ENCODE results near the gene TRMT6.

DNA sequence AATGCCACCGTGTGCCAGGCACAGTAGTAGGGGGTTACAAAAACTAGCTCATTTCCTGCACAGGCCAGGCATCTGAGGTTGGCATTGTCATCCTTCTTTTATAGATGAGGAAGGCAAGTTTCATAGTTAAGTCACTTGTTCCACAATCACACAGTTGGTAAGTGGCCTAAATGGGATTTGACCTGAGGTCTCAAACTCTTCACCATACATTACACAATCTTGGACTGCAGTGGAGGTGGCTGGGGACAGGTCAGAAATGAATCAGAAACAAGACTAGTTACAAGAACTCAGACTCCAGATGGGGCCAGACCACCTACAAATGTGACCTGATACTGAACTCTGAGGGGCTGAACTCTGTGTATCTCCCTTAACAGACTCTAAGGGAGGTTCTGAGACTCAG is 49.4 kb downstream of the TRMT6 start:
- no peak for TF ChIP-seq CTCF (conservative IDR thresholded peaks at IDR 0.05; ENCODE audit: low read length)
- no peak for TF ChIP-seq EZH2phosphoT487 (IDR thresholded peaks at IDR 0.05; ENCODE audit: borderline replicate concordance)
